HG02884 (cell line): ENCODE data around the gene PDE1A.

Source experiments
- ATAC-seq: cut with Tn5 transposase; IDR thresholded peaks from one replicate; pipeline ENCODE4 v1.9.1; 2021; ENCODE audit warnings: mild to moderate bottlenecking, moderate library complexity; ENCODE audit not compliant: unreplicated experiment

The PDE1A gene

GRCh38 chr2:182426918-182427240 lies at the start of gene PDE1A:
Gene PDE1A, minus strand, starts transcription at chr2:182427036.
- no peak for ATAC-seq

DNA sequence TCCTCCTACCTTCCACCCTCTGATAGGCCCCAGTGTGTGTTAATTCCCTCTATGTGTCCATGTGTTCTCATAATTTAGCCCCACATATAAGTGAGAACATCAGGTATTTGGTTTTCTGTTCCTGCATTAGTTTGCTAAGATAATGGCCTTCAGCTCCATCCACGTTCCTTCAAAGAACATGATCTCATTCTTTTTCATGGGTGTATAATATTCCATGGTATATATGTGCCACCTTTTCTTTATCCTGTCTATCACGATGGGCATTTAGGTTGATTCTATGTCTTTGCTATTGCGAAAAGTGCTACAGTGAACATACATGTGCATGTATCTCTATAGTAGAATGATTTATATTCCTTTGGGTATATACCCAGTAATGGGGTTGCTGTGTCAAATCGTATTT lies 46.8 kb upstream of the PDE1A start:
- ATAC-seq = no peak

DNA sequence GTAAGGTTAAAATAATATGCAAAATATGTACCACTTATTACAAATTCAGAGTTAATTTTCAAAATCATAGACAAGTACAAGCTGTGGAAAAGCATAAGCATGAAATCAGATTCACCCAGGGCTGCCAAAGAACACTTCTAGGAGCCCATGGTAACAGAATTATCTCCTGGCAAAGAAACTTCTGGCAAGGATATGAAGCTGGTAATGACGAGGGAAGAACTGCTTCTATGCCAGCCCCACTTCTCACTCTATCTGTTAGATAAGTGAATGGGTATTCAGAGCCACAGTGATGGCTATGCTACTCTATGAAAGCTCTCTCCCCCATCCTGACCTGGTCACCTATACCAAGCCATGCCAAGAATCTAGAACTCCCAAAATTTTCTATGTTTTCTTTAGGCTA lies 36.9 kb upstream of the PDE1A start:
- ATAC-seq = no peak

GRCh38 chr2:182456784-182457183 lies 29.9 kb upstream of the PDE1A start:
- ATAC-seq = no peak

DNA sequence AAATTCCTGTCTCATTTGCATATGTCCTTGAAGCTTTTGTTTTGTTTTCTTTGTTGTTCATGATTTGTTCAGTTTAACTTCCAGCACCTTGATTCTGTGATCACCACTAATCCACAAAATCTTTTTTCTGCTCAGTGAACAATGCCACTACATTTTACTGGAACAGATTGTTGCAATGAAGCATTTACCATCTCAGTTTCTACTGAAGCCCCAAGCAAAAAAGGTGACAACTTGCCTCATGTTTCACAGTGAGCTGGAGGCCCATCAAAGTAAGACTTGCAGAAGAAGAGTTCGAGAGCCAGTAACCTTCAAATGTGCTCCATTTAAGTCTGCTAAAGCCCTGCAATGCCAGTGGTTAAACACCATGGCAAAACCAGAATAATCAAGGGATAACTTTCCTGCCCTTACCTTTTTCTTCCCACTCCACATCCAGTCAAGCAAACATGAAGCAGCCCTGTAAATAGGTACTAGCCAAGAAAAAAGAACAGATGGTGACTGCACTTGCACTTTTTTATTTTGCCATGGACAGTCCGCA lies 25.7 kb upstream of the PDE1A start:
- no peak for ATAC-seq

DNA sequence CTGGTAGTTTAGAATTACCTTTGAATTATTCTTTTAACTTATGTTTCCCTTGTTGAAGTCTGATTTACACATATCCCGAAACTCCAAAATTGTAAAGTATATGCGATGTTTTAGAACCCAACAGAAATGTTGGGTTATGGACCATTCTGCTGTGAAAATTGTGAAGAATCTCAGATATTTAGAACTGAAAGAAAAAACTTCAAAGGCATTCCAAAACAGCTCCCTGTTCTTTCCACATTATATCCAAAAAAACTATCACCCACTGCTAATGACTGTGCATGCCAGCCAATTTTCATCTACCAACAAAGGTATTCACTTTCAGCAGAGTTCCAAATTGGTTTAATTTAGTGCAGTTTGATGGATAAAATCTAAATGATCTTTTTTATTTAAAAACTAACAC lies 21.5 kb upstream of the PDE1A start:
- ATAC-seq = no peak

GRCh38 chr2:182447863-182448262 lies 21.0 kb upstream of the PDE1A start:
- ATAC-seq = no peak

DNA sequence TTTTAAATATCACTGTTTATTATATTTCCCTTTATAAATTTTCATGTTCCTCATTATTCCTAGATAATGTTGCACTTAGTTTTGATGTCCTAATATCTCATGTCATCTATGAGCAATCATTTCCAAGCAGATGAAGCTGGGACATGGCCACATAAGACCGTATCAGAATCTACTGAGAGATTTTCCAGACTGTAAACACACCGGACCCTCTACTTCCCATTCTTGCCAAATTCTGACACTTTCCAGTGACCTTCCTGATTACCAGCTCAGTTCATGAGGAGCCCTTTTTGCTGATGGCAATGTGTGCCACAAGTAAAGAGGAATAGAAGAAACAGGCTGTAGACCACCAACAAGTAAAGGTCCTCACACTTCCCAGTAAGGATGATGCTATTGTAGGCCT lies 20.3 kb upstream of the PDE1A start:
- no peak for ATAC-seq

DNA sequence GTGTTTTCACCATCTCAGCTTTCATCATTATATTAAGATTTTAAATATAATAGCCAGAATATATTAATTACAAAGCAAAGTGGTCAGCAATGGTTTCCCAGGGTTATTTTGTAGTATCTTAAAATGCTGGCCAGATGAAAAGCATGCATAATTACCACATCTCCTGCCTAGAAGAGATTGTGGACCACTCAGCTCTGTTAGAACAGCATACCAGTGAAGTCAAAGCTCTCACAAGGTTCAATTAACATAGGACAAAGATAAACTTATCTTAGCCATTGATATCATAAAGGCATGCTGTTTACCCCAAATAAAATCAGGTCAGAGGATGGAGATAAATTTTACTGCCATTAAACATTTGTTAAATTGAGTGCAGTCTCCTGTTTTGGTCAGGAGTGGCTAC lies 19.3 kb upstream of the PDE1A start:
- ATAC-seq = no peak

GRCh38 chr2:182445391-182445965 lies 18.6 kb upstream of the PDE1A start:
- ATAC-seq = no peak

DNA sequence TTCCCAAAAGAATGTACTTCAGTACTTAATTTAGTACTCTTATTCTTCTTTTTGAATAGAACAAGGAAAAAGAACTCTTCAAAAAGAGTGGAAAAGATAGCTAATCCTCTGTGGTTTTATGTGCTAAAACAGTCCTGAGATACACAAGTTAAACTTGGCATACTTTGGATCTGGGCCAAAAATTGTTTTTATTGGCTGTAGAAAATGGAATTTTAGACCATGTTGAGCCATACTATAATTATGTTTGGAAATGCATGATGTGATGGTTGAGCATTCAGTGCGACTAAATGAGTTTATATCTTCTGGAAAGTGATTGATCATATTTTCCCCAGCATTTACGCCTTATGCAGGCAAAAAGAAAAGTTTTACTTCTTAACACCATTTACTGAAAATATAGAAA lies 18.0 kb upstream of the PDE1A start:
- no peak for ATAC-seq

GRCh38 chr2:182444170-182444569 lies 17.3 kb upstream of the PDE1A start:
- no peak for ATAC-seq

DNA sequence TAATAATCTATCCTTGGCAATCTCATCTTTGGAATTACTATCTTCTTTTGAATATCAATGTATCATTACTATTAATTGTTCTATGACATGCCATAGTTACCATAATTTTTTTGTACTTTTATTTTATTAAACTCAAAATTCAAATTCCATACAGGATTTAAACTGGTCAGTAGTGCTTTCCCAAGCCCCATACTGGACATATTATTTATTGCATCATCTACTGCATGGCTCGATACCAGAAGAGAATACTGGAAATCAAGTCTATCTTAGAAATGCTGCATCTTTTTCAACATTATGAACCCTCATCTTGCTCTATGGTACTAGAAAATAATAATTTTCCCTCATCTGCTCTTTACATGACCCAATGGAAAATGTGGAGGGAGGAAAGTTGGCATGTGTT lies 9.4 kb upstream of the PDE1A start:
- no peak for ATAC-seq

- no peak for ATAC-seq
These were observed 8.9 kb upstream of the PDE1A start for GRCh38 chr2:182435754-182436153.

- ATAC-seq = no peak
These were observed 5.2 kb upstream of the PDE1A start for GRCh38 chr2:182432051-182432450.

DNA sequence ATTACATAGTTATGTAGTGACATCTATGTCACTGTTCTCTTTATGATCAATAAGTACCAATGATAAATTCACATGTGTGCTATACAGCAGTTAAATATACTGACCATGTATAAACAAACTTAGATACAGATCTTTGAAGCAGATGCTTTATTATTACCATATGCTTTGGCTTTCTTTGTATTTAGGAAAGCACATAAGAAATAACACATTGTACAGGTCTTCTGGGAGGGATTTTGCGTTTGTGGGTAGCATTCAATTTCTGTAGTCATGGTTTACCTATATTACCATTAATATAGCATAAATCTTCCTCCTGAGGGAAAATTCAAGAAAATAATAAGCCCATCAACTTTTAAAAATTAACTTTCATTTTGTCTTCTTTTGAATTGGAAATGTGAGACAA lies 1.6 kb upstream of the PDE1A start:
- ATAC-seq = no peak

GRCh38 chr2:182426082-182426917 lies 536 bp downstream of the PDE1A start:
- ATAC-seq = no peak

DNA sequence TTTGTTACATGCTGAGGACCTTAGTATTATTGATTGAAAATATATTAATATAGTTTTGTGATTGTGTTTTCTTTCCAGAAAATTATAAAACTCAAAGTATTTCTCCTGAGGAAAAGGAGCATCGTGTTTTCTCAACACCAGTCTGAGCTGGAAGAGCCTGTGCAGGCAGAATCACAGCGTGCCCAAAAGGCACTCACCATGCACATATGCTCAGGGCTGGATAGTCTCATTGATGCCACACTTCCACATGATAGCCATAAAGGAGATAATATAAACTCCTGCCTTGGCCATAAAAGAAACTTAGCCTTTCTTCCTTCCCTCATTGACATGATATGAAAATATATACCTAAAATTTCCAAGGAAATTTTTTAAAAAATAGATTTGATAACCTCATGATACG lies 4.0 kb downstream of the PDE1A start:
- ATAC-seq = no peak

GRCh38 chr2:182420669-182421068 lies 6.2 kb downstream of the PDE1A start:
- ATAC-seq = no peak

DNA sequence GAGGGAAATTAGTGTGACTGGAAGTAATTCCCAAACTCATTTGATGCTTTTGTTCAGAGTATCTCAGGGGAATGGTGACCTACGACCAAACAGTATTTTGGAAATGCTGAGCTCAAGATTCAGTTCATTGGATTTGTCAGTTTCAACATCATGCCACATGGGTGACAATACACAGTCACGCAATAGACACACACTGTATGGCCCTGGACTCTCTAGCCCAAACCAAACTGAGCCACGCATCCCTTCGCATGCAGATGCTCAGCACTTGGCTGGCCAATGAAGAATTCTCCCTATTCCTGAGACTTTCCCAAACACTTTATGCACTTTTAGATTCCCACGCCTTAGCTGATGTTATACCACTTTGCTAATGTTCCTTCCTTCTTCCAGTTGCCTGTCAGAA lies 10.0 kb downstream of the PDE1A start:
- no peak for ATAC-seq

DNA sequence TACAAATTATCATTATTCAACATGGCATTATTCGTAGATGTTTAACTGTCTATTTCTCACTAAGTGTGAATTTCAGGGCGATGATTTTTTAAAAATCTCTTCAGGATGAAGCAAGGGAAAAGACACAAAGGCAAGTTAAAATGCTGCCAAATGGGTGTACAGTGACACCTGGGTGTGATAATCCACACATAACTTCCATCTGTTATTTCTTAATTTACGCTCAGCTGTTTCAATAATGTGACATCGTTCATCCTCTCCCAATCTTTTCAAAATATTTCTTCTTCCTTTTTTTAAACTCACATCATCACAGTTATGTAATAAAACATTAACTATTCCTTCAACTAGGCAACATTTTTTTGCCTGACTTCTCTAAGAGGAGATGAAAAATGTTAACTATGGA lies 10.6 kb downstream of the PDE1A start:
- ATAC-seq = no peak

DNA sequence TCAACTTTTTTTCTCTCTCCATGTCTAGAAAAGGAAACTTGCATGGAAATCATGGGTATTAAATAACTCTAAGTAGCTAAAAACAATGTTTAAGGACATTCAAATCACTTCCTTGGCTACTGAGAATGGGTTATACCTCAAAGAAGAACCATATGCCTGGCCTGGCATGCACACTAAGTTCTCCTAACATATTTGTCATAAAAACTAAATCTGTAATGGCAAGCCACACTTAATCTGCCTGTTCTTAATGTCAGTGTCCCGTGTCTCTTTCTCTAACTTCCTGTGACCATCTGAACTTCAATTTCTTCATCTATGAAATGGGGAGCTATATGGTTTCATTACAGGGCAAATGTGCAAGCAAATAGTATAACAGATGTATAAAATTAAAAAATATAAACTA lies 11.1 kb downstream of the PDE1A start:
- ATAC-seq = no peak

DNA sequence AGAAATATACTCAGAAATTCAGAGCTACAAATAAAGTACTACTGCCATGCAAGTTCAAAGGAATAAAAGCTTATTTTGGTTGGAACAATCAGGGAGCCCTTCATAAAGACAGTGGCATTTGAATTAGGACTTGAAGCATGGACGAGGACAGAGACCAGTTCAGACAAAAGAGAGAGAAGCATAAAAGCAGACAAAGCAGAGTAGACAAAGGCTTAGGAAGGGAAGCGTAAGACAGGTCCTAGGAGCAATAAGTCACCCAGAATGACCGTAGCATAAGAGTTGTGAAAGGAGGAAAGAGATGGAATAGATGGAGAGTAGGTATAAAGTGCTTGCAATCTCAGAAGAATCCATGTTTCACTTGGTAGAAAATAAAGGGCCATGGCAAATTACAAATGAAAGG lies 14.0 kb downstream of the PDE1A start:
- no peak for ATAC-seq
